Measurements from ENCODE around the gene RPL3. TPM values are rescaled to one million over a fixed set of nuclear protein-coding genes. Genes with fewer than 3 reads are reported as not detected.

RPL3 gene
- total RNA-seq, 2 experiments from 2014 or later = 1,693 to 1,717 TPM

DNA sequence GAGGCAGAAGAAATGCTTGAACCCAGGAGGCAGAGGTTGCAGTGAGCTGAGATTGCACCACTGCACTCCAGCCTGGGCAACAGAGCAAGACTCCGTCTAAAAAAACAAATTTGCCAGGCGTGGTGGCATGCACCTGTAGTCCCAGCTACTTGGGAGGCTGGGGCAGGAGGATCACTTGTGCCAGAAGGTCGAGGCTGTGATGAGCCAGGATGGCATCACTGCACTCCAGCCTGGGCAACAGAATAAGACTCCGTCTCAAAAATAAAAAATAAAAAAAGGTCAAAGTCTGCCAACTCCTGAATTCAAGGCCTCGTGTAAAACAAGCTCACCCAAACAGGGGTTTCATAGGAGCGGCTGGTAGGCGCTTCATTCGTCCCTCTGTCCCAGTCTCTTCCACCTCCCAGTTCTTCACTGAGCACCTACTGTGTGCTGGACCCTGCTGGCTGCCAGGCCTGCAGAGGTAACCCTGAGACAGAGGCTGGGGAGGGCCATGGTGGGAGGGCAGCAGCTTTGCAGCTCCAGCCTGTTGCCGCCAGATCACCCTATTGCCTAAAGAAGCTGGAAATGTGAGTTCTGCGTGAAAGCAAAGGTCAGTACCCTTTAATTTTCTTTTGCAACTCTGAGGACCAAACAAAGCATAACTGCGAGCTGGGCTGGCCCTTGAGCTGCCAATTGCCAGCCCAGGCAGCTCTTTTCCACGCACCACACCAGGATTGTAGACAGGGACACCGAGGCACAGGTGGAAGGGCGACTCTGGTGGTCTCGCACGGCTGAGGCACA lies 15.3 kb downstream of the RPL3 start:
- peaks cover 19% of the 10 kb centered on the region for H3K4me1 Mint-ChIP-seq (ENCODE audit: low read depth)
- H3K4me3 Mint-ChIP-seq = no peak overlapping the region
- H3K27ac Mint-ChIP-seq = no peak overlapping the region
- no peaks in the 10 kb centered on the region for H3K36me3 Mint-ChIP-seq (ENCODE audit: low read depth)
- ATAC-seq (no peak), DNase-seq (no peak)
- ChIA-PET CTCF (interaction anchor here (0.9 to 6.6 kb wide), 5 partner anchors 12 to 148 kb away, joined by 3 to 105 read pairs (median 6); partner anchors contain the start of gene RPL3), POLR2A (interaction anchor here (0.6 kb wide), 2 partner anchors 8 to 12 kb away, joined by 3 to 4 read pairs; no protein-coding TSS in a partner anchor)
- H3K27me3 Mint-ChIP-seq (ENCODE audit: low read depth) = peaks cover 13% of the 10 kb centered on the region
- H3K9me3 Mint-ChIP-seq (ENCODE audit: insufficient read depth) = no peaks in the 10 kb centered on the region

DNA sequence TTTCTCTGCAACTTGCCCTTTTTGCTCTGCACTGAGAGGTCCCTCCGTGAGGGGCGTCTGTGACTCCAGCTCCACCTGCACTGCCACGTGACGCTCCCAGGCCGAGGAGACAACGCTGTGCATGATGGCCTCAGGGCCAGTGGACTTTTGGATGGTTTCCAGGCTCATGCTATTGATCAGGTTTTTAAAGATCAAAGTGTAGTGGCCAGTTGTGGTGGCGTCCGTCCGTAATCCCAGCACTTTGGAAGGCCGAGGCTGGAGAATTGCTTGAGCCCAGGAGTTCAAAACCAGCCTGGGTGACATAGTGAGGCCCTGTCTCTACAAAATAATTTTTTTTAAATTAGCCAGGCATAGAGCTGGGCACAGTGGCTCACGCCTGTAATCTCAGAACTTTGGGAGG lies 16.1 kb downstream of the RPL3 start:
- no peak overlapping the region for H3K27ac Mint-ChIP-seq
- ChIA-PET POLR2A (interaction anchor here (0.6 to 1.6 kb wide), 3 partner anchors 9 to 209 kb away, joined by 3 to 7 read pairs (median 3); no protein-coding TSS in a partner anchor), CTCF (interaction anchor here (1.1 to 6.6 kb wide), 3 partner anchors 13 to 136 kb away, joined by 3 to 105 read pairs (median 12); no protein-coding TSS in a partner anchor)
- no peaks in the 10 kb centered on the region for H3K36me3 Mint-ChIP-seq (ENCODE audit: low read depth)
- peaks cover 12% of the 10 kb centered on the region for H3K4me1 Mint-ChIP-seq (ENCODE audit: low read depth)
- peaks cover 13% of the 10 kb centered on the region for H3K27me3 Mint-ChIP-seq (ENCODE audit: low read depth)
- no peak overlapping the region for H3K4me3 Mint-ChIP-seq
- H3K9me3 Mint-ChIP-seq (ENCODE audit: insufficient read depth) = no peaks in the 10 kb centered on the region
- no peak for ATAC-seq
- no peak for DNase-seq

DNA sequence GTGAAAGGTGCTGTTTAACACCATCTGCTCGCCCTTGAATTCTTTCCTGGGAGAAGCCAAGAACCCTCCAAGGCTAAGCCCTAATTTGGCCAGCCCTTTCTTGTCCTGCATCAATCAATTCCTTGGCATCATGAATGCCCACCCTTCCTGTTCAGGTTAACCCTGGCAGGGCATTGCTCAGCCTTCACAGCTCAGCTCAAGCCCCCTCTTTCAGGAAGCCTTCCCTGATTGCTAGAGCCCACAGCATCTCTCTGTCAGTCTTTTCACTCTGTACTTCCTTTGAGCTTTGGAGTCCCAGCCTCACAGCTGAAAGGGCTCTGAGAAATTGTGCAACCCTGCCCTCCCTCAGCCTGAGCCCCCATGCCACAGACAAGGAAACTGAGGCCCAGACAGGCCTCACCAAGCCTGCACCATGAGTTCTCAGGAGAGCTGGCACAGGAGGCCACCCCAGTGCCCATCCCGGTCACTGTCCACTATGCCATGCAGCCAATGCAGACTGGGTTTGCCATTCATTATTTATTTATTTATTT lies 16.9 kb downstream of the RPL3 start:
- H3K9me3 Mint-ChIP-seq (ENCODE audit: insufficient read depth) = no peaks in the 10 kb centered on the region
- no peak for DNase-seq
- POLR2A ChIA-PET = interaction anchor here (1.6 kb wide), 1 partner anchor 16 kb away, joined by 7 read pairs; no protein-coding TSS in a partner anchor
- H3K36me3 Mint-ChIP-seq (ENCODE audit: low read depth) = no peaks in the 10 kb centered on the region
- no peak for ATAC-seq
- peaks cover 16% of the 10 kb centered on the region for H3K27me3 Mint-ChIP-seq (ENCODE audit: low read depth)
- CTCF ChIA-PET = interaction anchor here (6.6 kb wide), 1 partner anchor 133 kb away, joined by 105 read pairs; no protein-coding TSS in a partner anchor
- H3K27ac Mint-ChIP-seq = no peak overlapping the region
- no peak overlapping the region for H3K4me3 Mint-ChIP-seq
- H3K4me1 Mint-ChIP-seq (ENCODE audit: low read depth) = peaks cover 12% of the 10 kb centered on the region

DNA sequence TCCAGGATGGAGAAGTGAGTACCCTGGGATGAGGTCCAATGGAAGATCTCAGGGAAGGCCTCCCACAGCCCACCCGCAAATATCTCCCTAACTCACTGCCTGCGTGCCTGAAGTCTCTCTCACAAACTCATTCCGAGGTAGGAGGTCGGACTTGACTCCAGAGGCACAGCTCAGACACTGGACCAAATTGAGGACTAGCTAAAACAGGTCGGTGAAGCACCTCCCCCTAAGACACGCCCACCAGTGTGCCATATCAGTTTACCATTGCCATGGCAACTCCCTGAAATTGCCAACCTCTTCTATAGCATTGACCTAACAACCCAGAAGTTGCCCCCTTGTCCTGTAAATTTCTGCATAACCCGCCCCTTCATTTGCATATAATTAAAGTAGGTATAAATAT lies 17.5 kb downstream of the RPL3 start:
- Mint-ChIP-seq H3K9me3 (ENCODE audit: insufficient read depth) (no peaks in the 10 kb centered on the region), H3K27me3 (ENCODE audit: low read depth) (peaks cover 16% of the 10 kb centered on the region), H3K4me3 (no peak overlapping the region), H3K27ac (no peak overlapping the region), H3K4me1 (ENCODE audit: low read depth) (peaks cover 12% of the 10 kb centered on the region), H3K36me3 (ENCODE audit: low read depth) (no peaks in the 10 kb centered on the region)
- DNase-seq (no peak), ATAC-seq (no peak)
- ChIA-PET POLR2A (interaction anchor here (1.6 kb wide), 1 partner anchor 17 kb away, joined by 7 read pairs; no protein-coding TSS in a partner anchor), CTCF (interaction anchor here (6.6 kb wide), 1 partner anchor 132 kb away, joined by 105 read pairs; no protein-coding TSS in a partner anchor)

DNA sequence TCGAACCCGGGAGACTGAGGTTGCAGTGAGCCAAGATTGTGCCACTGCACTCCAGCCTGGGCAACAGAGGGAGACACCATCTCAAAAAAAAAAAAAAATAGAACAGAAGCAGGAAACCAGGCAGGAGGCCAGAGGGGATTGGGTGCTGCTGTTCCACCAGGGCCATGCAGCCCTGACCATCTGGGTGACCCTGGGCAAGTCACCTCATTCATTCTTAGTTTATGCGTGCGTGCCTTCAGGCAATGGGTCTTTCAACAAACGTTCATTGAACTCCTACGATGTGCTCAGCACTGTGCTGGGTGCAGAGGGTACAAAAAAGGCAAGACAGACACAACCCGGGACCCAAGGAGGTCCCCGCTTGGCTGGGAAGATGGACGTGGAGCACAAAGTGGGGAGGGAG lies 18.3 kb downstream of the RPL3 start:
- no peak overlapping the region for H3K4me3 Mint-ChIP-seq
- no peaks in the 10 kb centered on the region for H3K9me3 Mint-ChIP-seq (ENCODE audit: insufficient read depth)
- ChIA-PET CTCF (no interaction called here), POLR2A (no interaction called here)
- peaks cover 19% of the 10 kb centered on the region for H3K27me3 Mint-ChIP-seq (ENCODE audit: low read depth)
- no peaks in the 10 kb centered on the region for H3K36me3 Mint-ChIP-seq (ENCODE audit: low read depth)
- DNase-seq (no peak), ATAC-seq (no peak)
- peaks cover 12% of the 10 kb centered on the region for H3K4me1 Mint-ChIP-seq (ENCODE audit: low read depth)
- H3K27ac Mint-ChIP-seq = no peak overlapping the region

DNA sequence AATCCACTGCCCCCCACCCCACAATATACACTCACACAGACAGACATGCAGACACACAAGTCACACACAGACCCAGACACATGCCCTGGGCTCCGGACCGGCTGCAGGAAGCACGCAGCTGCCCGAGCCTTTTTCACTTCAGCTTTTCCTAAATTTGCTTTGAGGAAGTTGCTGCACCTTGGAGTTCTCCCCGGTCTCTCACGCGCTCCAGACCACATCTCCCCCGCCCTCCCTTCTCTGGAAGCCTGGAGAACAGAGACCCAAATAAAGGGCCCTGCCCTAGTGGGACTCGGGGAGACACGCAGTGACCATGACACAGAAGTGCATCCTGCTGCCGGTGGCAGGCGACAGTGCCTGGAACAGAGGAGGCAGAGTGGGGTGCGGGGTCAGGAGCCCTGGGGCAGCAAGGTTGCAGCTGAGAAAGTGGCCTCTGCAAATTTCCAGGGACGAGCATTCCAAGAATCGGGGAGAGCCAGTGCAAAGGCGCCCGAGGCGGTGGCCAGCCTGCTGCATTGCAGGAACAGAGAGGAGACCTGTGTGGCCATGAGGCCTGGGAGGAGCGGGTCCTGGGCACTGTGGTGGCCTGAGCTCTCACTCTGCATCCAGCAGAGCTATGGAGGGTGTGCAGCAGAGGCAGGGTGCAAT lies 19.1 kb downstream of the RPL3 start:
- H3K9me3 Mint-ChIP-seq (ENCODE audit: insufficient read depth) = no peaks in the 10 kb centered on the region
- no peak for ATAC-seq
- ChIA-PET POLR2A (interaction anchor here (1.3 kb wide), 1 partner anchor 19 kb away, joined by 4 read pairs; the partner anchor contains the start of gene RPL3), CTCF (interaction anchor here (1.2 kb wide), 1 partner anchor 15 kb away, joined by 3 read pairs; no protein-coding TSS in a partner anchor)
- peaks cover 19% of the 10 kb centered on the region for H3K27me3 Mint-ChIP-seq (ENCODE audit: low read depth)
- no peak overlapping the region for H3K4me3 Mint-ChIP-seq
- H3K27ac Mint-ChIP-seq = no peak overlapping the region
- peaks cover 12% of the 10 kb centered on the region for H3K4me1 Mint-ChIP-seq (ENCODE audit: low read depth)
- no peaks in the 10 kb centered on the region for H3K36me3 Mint-ChIP-seq (ENCODE audit: low read depth)
- no peak for DNase-seq

DNA sequence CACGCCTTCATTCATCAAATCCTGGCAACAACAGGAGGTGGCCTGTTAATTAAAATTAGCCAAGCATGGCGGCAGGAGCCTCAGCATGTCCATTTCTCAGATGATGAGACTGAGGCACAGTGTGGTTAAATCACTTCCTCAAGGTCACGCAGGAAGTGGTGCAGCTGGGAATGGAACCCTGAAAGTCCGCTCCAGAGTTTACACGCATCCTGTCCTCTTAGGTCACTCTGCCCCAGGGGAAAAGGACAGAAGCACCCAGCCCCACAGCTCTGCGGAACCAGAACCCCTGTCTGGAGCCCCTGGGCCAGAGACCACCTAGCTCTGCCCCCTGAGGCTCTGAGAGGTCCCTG lies 19.6 kb downstream of the RPL3 start:
- ChIA-PET CTCF (interaction anchor here (1.2 kb wide), 1 partner anchor 16 kb away, joined by 3 read pairs; no protein-coding TSS in a partner anchor), POLR2A (interaction anchor here (1.3 kb wide), 1 partner anchor 20 kb away, joined by 4 read pairs; the partner anchor contains the start of gene RPL3)
- peaks cover 19% of the 10 kb centered on the region for H3K27me3 Mint-ChIP-seq (ENCODE audit: low read depth)
- H3K36me3 Mint-ChIP-seq (ENCODE audit: low read depth) = no peaks in the 10 kb centered on the region
- no peaks in the 10 kb centered on the region for H3K9me3 Mint-ChIP-seq (ENCODE audit: insufficient read depth)
- ATAC-seq (no peak), DNase-seq (no peak)
- peaks cover 12% of the 10 kb centered on the region for H3K4me1 Mint-ChIP-seq (ENCODE audit: low read depth)
- H3K4me3 Mint-ChIP-seq = no peak overlapping the region
- H3K27ac Mint-ChIP-seq = no peak overlapping the region

DNA sequence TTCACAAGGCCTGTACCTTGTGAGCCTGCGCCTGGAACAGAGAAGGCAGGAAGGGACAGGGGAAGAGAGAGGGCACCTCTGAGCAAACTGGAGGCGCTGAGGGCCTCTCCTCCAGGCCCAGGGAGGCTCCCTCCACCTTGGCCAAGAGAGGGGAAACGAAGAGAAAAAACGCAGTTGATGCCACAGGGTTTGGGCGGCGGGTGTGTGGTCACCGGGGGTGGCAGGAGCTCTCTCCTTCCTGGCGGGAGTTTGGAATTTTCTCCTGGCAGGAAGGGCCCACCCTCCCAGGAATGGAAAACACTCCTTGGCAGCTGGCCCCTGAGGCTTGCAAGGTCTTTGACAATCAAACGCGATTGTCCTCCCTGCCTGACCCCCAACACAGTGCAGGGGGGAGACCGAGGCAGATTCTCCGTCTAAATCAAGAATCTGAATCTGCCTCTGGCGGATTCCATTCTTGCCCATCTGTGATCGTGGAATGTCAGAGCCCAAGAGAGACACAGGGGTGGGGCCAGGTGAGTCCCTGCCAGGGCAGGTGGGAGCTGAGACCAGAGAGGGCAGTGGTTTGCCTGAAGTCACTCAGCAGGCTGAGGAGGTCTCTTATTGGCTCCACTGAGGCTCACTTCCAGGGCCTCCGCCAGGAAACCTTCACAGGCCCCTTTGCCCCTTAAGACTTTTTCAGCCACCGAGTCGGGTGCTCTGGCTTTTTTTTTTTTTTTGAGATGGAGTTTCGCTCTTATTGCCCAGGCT lies 21.0 kb downstream of the RPL3 start:
- H3K4me1 Mint-ChIP-seq (ENCODE audit: low read depth) = peaks cover 12% of the 10 kb centered on the region
- H3K27me3 Mint-ChIP-seq (ENCODE audit: low read depth) = peaks cover 19% of the 10 kb centered on the region
- H3K27ac Mint-ChIP-seq = no peak overlapping the region
- H3K36me3 Mint-ChIP-seq (ENCODE audit: low read depth) = no peaks in the 10 kb centered on the region
- no peak for ATAC-seq
- DNase-seq = no peak
- no peak overlapping the region for H3K4me3 Mint-ChIP-seq
- no peaks in the 10 kb centered on the region for H3K9me3 Mint-ChIP-seq (ENCODE audit: insufficient read depth)
- ChIA-PET CTCF (interaction anchor here (0.7 kb wide), 1 partner anchor 127 kb away, joined by 3 read pairs; no protein-coding TSS in a partner anchor), POLR2A (no interaction called here)

DNA sequence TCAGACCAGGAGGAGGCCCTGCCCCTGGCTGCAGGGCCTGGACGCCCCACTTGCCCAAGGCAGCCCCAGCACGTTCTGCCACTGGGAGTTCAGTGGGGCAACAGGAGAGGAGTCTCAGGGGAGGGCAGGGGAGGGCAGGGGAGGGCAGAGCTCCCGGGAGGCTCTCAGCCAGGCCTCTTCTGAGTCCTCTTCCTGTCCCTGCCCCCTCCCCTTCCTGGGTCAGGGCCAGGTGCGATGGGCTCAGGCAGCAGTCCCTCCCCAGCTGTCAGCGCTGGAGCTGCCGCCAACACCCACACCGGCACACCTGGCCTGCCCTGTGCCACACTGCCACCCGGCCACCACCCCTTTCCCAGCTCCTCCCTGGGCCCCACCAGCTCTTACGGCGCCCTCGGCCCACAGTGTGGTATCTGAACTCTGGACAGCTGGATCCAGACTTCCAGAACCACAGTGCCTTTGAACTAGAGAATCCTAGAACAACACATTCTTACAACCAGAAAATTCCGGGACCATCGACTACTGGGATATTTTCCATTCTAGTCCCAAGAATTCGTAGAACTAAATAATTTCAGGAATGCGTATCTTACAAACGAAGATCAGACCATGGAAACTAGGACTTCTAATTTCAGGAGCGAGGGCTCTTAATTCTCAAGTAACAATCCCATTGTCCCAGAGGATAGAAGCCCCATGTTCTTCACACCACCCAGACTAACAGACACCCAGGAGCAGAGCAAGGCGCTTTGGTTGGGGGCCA lies 21.8 kb downstream of the RPL3 start:
- POLR2A ChIA-PET = no interaction called here
- H3K27ac Mint-ChIP-seq = no peak overlapping the region

DNA sequence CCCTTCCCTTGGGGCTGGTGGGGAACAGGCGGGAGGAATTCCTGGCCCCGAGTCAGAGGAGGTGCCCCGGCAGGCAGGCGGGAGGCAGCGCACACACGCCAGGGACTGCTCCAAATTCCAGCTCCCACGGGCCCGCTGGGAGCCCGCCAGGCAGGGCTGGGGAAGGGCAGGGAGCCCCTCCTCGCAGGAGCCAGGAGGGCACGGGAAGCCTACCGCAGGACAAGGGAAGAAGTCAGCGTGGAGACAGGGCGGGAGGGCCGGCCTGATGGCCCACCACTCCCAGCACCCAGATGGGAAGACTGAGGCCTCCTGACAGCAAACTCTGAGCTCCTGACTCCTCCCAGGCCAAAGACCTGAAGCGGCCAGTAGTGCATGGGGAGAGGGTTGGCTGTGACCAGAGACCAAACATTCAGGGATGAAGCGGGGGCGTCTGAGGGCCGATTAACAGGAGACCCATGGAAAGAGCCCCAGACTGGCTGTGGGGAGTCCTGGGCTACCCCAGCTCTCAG lies 22.4 kb downstream of the RPL3 start:
- no peak for DNase-seq
- H3K36me3 Mint-ChIP-seq (ENCODE audit: low read depth) = no peaks in the 10 kb centered on the region
- ChIA-PET POLR2A (no interaction called here), CTCF (interaction anchor here (1.2 to 1.3 kb wide), 2 partner anchors 10 to 126 kb away, joined by 3 read pairs; no protein-coding TSS in a partner anchor)
- H3K4me1 Mint-ChIP-seq (ENCODE audit: low read depth) = peaks cover 12% of the 10 kb centered on the region
- no peak overlapping the region for H3K4me3 Mint-ChIP-seq
- no peak overlapping the region for H3K27ac Mint-ChIP-seq
- H3K9me3 Mint-ChIP-seq (ENCODE audit: insufficient read depth) = no peaks in the 10 kb centered on the region
- peaks cover 19% of the 10 kb centered on the region for H3K27me3 Mint-ChIP-seq (ENCODE audit: low read depth)
- no peak for ATAC-seq

More for the DNA sequence above, 21.8 kb downstream of the RPL3 start:
- H3K27me3 Mint-ChIP-seq (ENCODE audit: low read depth) = peaks cover 19% of the 10 kb centered on the region
- no peaks in the 10 kb centered on the region for H3K36me3 Mint-ChIP-seq (ENCODE audit: low read depth)
- H3K4me1 Mint-ChIP-seq (ENCODE audit: low read depth) = peaks cover 12% of the 10 kb centered on the region
- CTCF ChIA-PET = interaction anchor here (1.2 to 1.3 kb wide), 2 partner anchors 9 to 126 kb away, joined by 3 read pairs; no protein-coding TSS in a partner anchor
- no peak for ATAC-seq
- DNase-seq = no peak
- no peaks in the 10 kb centered on the region for H3K9me3 Mint-ChIP-seq (ENCODE audit: insufficient read depth)
- no peak overlapping the region for H3K4me3 Mint-ChIP-seq
